KG1 (cell line): ENCODE data around the gene FYN.

ENCODE experiments used
- DNase-seq: peaks from one replicate; lab custom pipeline; 2025; lab: John Stamatoyannopoulos, UW

The FYN gene

DNA sequence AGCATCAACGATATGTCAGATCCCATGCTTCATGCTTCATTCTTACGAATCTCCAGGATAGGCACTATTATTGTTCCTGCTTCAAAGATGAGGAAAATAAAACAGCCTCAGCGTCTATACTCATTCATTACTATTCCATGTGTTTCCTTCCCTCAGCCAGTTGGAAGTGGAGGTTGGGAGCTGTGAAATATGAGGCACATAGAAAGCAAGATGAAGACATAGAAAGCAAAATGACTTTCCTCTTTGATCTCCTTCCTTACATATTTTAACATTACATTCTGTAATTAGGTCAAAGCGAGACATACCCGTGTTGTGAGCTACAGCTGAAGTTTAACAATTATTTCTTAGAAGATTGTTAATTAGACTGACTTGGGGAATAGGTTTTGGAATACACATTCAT is 125.4 kb downstream of the FYN start:
- no peak for DNase-seq

- no peak for DNase-seq
Observed at GRCh38 chr6:111747396-111747795, 125.9 kb downstream of the FYN start.

GRCh38 chr6:111746983-111747382 is 126.3 kb downstream of the FYN start:
- DNase-seq, result no peak

DNA sequence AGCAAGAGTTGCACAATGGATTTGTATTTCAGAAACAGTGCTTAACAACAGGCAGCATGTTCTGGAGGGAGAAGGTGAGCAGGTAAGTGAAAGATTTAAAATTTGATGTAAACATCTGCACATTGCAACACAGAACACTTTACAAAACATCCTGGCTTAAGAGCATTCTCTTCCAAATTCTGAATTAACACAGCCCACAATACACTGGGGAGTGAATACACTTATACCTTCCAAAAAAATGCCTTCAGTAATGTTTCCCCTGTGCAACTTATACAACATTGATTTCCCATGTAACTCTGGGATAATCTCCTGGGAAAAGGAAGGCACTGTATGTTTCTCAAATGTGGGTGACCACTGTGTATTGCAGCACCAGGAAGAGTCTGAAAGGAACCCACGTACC is 127.6 kb downstream of the FYN start:
- no peak for DNase-seq

DNA sequence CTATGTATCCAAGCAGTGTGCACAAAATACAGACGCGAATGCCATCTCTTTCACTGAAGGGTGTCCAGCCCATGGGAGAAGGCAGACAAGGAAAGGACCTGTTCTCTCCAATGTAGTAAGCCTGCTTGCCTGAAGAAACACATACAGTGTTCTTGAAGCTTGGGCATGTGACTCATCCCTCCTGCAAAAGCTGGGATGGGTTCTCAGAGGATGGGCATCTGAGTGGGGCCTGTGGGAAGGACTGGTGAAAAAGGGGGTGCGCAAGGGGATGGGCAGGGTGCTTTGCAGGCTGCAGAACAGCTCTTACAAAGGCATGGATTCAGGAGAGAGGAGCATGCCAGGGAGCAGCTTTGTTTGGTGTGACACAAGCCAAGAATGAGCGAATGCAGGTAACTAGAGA is 128.1 kb downstream of the FYN start:
- DNase-seq, result no peak

GRCh38 chr6:111743862-111744692 is 129.2 kb downstream of the FYN start:
- no peak for DNase-seq

DNA sequence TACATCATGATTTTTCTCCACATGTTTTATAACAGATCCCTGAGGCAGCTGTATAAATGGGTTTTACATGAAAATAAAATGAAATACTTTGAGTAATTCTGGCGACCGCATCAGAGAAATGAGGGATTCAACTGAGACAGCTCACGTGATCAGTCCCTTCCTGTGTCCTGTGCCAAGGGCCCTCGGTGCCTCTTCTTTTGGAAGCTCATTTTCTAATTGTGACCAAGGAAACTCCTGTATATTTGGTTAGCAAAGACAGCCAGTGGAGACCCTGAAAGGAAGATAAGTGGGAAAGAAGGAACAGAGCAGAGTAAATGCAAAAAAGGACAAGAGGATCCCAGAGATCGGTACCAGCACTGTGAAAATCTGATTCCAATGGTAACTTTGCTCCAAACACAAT is 129.9 kb downstream of the FYN start:
- no peak for DNase-seq

- DNase-seq, result no peak
Observed at GRCh38 chr6:111741177-111741952, 131.9 kb downstream of the FYN start.

- no peak for DNase-seq
Observed at GRCh38 chr6:111740506-111740905, 132.7 kb downstream of the FYN start.

DNA sequence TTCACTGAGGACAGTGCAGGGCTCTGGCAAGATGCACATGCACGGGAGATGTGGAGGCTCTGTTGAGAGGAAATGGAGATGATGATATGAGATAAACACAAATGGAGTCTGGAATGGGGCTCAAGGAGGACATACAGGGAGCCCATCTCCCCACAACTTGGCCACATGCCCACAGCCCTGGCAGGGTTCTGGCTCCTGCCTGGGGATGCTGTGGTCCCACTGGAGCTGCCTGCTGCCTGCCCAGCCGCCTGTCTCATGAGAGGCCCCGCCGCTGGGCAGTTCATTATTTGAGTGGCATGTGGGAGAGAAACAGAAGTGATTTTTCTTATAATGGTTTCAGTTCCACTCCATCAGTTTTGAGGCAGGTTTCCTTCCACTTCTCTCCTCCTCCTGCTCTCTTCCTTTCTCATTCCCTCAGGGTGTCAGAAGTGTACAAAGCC is 134.0 kb downstream of the FYN start:
- DNase-seq, result no peak

GRCh38 chr6:111738631-111739030 is 134.6 kb downstream of the FYN start:
- DNase-seq, result no peak

DNA sequence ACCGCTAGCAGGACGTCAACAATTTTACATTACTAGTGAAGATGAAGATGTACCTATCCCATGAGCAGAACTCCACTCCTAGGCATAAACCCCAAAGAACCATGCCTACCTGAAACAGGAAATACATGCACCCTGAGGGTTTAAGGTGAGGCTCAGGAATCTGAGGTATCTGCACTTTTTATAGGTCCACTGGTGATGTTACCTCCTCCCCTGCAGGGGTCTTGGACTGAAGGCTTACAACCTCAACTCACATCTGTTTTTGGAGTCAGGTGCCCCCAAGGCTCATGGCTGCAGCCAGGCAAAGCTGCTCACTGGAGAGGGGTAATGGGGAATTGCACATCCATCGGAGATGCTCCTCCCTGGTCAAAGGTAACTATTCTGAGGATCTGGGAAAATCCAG is 135.1 kb downstream of the FYN start:
- no peak for DNase-seq

GRCh38 chr6:111737065-111737521 is 136.2 kb downstream of the FYN start:
- no peak for DNase-seq

DNA sequence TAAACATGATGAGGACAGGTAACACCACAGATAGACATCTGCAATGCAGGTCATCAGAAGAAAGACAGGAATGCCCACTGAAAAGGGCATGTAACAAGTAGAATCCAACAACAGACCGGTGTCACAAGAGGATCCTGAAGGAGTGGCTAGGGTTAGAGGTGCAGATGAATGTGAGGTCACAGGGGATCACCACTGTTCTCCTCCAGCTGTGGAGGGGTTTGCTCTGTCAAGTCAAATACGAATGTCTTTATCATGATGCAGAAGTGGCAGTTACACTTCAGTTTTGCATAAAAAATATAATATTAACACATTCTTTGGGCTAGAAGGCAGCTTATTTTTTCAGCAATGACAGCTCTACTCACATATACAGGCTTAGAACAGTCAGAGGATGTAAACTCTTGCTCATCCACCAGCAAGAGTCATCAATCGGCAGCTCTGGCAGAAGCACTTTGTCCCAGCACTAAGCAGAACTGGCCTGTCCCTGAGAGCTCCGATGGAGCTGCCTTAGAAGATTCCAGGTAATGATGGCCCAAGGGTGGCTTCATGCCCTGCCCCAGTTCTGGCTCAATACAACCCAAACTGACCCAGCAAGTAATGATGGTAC is 137.1 kb downstream of the FYN start:
- DNase-seq, result no peak

DNA sequence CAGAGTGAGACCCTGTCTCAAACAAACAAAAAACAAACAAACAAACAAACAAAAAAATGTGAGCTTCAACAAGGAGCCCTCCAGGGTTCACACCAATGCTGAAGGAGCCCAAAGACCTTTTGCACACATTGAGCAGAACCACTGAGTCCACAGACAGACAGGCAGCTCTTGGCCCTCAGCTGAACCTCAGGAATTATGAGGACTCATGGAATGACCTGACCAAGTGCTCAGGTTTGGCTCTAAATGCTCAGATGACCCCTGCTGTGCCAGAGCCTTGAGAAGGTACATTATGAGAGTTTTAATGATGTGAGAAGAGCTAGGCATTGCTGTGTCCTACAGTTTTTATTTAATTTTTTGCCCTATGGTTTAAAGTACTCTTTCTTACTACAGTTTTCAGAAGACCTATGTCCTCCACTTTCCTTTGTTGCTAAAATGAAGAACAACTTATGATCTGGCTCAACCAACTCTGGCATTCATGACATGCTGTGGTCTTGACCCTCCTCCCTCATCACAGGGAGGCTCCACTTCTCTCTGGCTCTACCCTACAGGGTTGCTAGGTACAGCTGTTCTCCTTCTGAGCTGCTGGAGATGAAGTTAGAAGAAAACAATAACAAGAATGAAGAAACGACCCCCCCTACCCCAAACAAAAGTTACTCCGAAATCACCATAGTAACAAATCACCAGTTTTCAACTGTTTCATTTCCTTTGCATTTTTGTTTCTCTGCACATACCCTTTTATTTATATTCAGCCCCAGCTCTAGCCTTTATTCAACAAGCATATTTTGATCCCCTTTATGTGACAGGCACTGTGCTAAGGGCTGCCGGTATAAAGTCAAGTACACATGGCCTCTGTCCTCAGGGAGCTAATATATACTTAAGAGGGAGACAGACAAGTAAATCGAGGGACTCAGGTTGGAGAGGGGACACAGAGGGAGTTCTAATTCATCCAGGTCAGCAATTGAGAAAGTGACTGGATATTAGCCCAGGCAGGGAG is 138.9 kb downstream of the FYN start:
- no peak for DNase-seq

GRCh38 chr6:111732390-111732789 is 140.9 kb downstream of the FYN start:
- DNase-seq, result no peak

DNA sequence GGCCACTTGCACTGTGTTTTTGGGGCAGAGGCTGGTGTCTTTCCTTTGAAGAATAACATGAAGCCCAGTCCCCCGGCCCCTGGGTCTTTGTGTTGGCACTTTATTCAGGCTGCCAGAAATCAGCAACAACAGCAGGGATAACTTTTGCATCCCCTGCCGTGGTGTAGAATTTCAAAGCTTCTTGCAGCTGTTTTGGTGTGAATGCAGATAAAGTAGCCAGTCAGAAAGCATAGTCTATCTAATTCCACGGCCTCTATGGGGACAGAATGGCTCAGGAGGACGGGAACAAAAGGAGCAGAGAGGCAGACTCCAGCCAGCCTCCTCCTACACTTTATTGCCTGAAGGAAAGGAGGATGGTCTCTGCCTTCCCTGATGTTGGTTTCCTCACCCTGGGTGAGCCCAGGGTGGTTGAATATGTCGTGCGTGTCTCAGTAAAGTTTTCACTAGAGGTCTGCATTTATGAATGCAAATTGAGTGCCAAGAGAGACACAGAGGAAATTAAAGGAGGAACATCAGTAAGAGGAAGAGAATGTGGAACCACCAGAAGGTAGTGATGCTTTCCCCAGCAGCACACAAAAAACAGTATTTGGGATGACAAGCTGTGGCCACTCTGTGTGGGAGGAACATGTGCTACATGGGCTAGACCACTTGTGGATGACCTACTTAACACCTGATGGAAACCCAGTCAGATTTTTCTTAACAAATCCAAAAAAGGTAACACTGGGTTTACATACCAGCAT is 141.6 kb downstream of the FYN start:
- no peak for DNase-seq

DNA sequence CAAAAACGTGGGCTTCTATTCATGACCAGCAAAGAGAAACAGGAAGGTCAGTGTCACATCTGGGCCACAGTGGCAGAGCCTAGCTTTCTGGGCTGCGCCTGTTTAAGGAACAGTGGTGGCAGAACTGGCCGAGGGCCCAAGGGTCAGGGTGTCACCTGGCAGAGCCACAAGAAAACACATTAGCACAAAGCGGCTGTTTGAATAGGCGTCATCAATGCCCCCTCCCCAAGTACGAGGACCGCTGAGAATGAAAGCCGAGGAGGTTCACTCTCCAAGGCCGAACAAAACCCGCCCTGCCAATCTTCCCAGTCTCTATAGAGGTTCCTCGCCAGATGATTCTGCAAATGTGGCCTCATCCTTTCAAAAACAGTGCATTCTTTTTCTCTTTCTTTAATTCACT is 142.4 kb downstream of the FYN start:
- no peak for DNase-seq

GRCh38 chr6:111727802-111728201 is 145.4 kb downstream of the FYN start:
- no peak for DNase-seq

GRCh38 chr6:111727041-111727440 is 146.2 kb downstream of the FYN start:
- no peak for DNase-seq
